DMS 273 treated with DMSO at 0.1 percent for 48 hours (cell line): ENCODE data around the gene MYO1E.

Experiments used
- DNase-seq: peaks from one replicate; lab custom pipeline; 2025; lab: John Stamatoyannopoulos, UW

The MYO1E gene

DNA sequence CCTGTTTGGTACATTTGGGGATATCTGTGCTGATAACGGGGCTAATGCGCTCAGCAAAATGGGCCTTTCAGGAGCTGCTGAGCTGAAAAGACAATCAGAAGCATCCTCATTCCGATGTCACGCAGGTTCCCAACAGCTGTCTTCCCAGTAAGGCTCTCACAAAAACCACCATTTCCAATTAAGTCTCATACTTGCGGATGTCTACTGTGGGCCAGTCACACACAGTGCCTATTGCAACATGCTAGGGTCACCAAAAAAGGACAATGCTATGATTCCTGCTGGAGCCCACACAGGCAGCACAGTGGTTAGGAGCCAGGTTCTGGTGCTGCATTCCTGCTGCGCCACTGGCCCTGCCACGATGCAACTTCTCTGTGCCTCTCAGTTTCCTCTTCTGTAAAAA is 182.4 kb downstream of the MYO1E start:
- no peak for DNase-seq

DNA sequence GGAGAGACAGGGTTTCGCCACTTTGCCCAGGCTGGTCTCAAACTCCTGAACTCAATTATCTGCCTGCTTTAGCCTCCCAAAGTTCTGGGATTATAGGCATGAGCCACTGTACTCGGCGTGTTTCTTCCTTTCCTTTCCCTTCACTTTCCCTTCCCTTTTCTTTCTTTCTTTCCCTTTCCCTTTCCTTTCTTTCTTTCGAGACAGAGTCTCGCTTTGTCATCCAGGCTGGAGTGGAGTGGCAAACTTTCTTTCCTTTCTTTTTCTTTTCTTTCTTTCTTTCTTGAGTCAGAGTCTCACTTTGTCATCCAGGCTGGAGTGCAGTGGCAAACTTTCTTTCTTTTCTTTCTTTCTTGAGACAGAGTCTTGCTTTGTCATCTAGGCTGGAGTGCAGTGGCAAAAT is 183.4 kb downstream of the MYO1E start:
- no peak for DNase-seq

DNA sequence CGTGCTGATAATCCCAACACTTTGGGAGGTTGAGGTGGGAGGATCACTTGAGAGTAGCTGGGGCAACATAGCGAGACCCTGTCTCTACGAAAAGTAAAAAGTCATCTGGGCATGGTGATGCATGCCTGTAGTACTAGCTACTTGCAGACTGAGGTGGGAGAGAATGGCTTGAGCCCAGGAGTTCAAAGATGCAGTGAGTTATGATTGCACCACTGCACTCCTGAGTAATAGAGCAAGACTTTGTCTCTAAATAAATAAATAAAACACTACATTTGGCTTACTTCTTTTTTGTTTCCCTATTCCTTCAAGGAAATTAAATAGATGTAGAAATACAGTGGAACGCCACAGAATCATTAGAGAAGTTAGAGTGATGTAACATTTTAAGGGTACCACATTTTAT is 186.2 kb downstream of the MYO1E start:
- DNase-seq: no peak

DNA sequence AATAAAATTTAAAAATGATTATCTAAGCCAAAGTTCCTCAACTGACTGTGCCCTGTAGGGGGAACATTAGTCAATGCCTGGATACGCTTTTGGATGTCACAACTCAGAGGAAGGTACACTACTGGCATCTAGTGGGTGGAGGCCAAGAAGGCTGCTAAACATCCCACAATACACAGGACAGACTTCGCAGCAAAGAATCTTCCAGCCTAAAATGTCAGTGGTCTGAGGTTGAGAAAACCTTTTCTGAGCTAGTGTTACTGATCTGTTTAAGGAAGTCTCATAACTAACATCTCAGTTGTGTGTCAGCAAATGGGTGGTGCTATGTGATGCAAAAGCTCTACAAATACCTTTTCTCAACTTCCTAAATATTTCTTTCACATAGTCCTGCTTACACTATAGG is 186.9 kb downstream of the MYO1E start:
- DNase-seq: no peak

DNA sequence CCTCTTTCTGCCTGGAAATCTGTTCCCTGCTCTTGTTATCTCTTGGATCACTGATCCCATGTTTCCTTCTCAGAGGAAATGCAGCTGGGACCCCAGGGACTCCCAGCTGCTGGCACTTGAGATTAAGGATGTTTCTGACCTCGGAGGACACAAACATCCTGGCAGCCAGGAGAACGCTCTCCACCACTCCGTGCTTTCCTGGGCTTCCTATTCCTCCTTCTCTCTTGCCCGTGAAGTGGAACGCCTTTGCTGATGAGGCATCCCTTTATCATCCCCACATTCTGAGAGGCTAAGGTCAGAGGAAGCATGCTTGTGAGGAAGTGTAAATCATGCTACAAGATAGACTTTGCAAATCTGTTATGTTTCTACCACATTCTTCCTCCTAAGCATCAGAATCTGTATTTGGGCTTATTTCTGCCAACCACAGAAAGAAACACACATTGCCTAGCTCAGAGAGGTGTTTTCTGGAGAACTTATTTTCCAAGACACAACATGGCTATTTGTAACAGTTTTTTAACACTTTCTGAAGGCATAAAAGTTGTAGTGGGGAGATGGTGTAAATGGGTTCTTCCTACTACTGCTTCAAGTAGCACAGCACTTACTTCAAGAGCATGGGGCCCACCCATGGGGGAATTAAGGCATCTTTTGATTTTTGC is 191.6 kb downstream of the MYO1E start:
- no peak for DNase-seq

DNA sequence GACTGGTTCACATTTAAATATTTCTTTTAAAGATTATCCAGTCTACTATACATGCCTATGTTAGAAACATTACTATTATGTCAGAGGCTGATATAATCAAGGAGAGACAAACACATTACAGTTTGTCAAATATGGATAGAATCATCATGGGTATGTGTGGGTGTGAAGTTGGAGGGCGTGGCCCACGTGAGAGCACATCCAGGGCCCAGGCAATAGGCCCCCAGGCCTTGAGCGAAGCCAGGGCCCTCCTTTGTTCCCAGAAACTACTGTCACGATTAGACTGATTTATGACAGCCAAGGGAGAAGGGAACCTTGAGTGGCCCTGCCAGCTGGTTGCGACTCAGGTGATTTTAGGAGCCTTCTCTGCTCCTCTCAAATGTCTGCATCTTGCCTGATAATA is 193.0 kb downstream of the MYO1E start:
- DNase-seq: no peak

DNA sequence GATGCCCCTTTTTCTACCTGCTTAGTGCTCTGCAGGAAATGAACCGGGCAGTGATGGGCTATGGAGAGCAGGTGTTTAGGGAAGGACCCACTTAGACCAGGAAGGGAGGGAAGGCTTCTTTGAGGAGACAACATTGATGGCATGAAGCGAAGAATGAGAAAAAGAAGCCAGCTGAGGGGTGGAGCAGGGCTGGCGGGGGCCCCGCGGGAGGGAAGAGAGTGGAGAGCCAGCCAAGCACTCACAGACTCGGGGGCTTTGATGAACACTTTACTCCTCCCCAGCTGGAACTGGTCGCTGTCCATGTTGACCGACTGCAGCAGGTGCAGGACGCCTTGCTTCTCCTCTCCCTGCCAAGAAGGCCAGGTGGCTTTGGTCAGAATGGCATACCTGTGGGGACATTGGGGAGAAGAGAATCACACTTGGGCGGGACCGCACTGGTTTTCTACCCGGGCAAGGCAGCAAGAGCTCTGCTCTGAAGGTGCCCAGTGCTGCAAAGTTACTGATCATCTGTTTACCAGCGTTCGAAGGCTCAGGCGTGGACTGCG is 194.4 kb downstream of the MYO1E start:
- DNase-seq: no peak

DNA sequence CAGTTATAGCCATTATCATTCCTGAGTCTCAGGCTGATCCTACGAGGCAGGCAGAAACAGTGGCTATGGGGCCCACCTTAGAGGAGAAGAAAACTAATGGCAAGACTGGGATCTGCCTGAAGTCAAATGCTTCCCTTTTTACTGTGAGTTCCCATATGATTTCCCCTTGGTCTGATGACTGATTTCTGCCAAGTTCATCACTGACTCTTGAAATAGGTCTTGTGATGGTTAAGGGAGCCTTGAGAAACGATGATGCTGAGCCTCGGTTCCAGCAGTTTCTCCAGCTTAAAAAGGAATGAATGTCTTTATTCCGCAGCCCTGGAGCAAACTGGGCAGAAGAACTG is 195.4 kb downstream of the MYO1E start:
- DNase-seq: no peak

DNA sequence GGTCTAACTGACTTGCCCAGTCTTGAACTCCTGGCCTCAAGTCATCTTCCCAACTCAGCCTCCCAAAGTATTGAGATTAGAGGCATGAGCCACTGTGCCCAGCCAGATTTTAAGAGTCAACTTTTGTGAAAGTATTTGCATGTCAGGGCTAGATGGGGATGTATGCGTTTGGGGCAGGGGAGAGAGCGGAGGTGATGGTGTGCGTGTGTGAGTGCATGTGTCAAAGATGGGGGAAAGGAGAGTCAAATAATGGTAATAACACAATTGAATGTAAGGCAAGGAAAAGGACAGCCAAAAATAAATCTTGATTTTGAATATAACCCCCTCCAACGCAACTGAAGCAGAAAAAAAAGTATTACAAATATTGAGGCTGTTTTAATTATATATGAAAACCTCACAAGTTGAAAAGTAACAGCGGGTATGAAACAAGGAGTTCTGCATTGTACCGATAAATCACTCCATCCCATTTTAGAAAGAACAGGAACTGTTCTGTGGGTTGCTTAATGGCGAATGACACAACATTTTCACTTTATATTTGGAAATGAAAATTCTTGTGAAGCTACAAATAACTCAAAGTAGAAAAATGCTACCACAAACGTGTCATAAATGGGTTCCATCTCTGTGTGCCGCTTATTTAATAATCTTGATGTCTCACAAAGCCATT is 195.9 kb downstream of the MYO1E start:
- no peak for DNase-seq

DNA sequence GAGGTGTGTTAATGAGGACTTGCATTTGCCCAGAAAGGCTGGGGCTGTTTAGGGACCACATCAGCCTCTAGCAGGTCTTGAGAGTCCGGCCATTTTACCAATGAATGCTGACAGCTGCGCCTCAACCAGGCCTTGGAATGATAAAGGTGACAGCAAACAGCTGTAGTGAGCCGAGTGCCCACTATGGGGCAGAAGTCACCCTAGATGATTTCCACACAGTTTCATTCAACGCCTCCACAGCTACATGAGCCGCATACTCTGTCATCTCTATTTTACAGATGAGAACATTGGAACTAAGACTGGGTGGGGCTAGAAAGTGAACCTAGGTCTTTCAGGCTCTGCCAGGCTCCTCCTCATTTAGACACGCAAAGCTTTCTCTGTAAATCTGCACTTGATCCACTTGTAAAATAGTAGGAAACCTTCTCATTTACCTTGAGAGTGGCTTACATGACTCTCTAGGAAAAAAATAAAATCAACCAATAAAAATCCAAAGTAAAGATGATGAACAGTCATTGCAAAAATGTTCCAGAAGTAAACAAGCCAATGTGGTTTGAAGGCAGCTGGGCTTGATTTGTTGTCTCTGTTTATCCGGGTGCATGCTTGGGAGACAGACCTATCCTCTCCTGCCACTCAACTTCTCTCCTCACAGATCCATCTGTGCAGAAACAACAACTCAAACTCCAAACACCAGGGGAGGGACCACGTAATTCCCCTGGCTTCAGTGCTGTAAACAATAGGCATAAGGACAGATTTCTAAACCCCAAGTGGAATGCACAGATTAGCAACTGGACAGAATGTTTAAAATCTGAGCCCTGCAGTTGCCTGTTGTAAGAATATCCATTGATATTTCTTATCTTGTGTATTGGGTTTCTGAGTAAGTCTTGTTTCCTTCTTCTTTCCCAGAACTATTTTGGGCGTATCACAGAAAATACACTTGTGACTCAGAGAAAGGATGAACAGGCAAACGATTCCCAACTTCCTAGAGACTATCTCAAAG is 197.5 kb downstream of the MYO1E start:
- no peak for DNase-seq

DNA sequence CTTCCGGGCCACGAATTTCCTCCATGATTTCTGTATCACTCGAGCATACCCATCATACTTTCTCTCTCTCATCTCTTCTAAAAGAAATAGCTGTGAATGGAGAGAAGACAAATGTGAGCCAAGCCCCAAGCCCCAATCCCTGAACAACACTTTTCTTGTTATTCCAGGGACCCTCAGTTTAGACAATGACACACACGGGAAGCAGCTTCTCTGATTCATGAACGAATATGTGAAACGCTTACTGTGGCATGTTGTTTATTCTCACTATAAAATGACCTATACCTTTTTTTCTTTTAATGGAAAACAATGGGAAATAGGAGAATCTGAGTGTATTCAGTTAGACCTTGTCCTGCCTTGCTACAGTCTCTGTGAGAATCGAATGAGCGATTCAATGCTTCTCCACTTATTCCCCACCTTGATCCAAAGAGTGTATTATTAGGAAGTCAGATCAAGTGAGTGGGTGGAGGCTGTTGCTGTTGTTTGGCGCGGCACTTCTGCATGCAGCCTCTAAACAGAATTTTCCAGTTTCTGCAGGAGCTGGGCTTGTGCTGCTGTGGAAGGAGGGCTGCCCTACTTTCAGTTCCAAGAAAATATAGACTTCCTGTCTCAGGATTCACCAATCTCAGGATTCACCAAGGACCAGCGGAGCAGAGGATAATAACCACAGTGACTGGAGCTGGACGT is 198.4 kb downstream of the MYO1E start:
- DNase-seq: no peak

DNA sequence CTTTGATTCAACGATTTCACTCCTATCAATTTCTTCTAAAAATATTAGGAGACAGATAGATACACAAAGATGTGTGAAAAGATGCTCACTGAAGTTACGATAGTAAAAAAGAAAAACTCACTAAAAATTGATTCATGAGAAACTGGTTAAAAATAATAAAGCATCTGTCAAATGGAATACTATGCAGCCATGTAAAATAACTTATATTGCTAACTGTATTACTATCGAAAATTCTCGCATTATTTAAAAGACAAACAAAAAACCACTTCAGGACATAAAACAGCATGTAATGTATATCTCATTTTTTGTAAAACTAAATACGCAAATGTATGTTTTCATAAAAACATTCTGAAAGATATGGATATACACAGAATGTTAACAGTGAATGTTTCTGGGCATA is 199.5 kb downstream of the MYO1E start:
- no peak for DNase-seq

DNA sequence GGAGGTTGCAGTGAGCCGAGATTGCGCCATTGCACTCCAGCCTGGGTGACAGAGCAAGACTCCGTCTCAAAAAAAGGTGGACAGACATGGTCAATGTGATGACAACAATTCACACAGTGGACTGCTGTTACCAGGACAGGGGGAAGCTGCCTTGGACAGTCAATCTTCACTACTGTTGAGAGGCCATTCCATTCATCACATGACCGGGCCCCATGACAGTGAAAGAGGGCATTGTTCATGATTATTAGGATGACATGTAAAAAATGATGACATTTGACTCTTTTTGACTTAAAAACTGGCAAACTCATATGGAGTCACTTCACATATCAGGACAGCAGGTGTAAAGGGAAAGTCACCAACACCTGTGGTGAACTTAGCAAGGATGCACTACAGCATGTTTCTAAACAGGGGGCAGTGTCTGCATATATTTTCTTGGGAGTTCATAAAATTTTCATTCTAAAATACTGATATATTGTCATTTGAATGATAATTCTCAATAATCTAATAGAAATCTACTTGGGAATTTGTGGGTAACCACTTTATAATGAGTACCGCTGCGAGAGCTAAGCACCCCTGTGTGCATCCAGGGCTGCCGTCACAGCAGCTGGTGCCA is 200.3 kb downstream of the MYO1E start:
- DNase-seq: no peak

DNA sequence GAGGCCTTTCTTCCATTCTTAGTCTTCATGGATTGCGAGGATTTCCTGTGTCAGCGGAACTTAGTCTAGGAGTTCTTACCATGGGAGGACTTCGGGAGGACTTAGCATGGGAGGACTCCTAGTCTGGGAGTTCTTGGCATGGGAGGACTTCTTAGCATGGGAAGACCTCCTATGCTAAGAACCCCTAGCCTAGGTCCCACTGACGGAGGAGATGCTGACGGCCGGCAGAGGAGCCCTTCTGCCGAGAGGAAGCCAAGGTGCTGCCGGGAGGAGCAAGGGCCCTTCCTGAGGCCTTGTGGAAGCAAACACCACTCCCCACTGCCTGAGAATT is 201.6 kb downstream of the MYO1E start:
- DNase-seq: no peak

DNA sequence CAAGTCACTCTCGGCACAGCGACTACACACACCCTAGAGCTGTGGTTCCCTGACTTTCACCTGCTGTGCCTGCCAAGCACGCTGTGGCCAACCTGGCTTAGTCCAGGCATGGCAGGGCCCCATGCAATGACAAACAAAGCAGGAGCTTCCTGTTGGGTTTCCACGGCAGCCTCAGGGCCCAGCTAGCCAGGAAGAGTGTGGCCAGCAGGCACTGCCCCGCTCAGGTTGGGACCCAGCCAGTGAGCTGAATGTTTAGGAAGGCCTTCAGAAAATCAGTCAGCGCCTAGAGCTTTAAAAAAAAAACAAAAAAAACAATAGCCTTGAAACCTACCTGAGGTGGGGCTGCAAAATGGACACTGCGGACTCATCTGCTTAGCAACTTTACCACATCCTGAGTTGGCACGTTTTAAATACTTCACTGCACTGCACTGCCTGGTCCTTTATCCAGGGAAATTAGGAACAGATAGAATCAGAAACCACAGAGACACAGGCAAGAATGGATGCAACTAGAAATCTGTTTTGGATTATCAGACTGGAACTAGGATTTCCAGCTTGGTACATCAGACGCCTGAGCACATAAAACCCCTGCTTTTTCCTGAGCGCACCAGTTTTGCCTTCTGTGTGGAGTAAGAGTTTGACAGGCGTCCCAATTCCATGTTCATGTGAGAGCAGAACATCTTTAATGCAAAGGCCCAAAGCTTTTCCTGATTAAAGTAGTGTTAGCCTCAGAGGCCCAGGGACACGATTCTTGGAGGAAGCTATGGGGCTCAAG is 202.2 kb downstream of the MYO1E start:
- no peak for DNase-seq

DNA sequence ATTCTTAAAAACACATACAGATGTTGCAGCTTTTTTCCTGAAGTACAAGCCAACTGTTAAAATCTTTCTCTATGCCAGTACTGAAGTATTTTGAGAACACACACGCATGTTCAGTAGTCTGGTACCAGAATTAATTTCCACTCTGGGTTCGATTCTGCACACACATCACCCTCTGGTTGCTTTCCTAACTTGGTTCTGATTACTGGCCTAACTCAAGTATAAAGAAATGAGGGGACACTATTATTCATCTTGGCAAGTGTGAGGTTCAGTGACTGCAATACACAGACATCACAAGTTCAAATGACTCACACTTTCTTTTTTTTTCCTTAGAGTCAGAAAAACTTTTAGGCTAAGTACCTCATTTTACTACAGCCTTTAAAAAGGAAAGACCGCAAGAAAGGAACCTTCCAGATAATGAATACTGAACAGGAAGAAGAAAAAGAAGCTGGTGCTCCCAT is 203.4 kb downstream of the MYO1E start:
- DNase-seq: no peak

DNA sequence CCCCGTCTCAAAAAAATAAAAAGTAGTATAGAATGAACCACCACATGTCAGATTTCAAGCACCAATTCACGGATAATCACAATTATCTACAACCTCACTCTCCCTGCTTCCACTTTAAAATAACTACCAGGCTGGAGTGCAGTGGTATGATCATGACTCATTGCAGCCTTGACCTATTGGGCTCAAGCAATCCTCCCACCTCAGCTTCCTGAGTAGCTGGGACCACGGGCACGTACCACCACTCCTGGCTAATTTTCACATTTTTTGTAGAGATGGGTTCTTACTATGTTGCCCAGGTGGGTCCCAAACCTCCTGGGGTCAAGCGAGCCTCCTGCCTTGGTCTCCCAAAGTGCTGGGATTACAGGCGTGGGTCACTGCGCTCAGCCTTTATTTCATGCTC is 204.1 kb downstream of the MYO1E start:
- no peak for DNase-seq

DNA sequence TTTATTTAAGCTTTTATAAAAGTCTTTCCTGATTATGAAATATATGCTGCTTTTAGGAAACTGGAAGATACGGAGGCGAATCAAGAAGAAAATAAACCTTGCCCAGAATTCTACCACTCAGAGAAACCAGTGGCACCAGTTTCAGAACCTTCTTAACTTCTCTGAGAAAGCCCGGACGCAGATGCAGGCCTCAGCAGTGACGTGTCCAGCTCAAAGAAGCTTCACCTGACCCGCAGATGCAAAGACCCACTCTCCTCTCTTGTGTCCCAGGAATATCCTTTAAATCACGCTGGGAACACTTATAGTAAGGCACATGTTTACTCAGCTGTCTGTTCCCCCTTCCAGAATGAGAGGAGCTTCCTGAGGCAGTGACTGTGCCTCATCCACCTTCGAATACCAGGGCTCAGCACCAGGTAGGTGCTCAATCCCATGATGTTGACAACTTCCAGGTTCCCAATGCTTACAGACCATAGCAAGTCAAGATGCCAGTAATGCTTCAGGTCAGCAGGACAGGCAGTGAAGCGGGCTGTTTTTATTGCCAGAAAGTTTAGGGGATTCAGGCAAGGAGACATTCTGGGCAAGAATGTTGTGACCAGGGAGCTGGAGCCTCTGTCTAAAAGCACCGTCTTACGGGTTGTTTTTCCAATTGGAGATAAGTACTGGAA is 205.9 kb downstream of the MYO1E start:
- no peak for DNase-seq

DNA sequence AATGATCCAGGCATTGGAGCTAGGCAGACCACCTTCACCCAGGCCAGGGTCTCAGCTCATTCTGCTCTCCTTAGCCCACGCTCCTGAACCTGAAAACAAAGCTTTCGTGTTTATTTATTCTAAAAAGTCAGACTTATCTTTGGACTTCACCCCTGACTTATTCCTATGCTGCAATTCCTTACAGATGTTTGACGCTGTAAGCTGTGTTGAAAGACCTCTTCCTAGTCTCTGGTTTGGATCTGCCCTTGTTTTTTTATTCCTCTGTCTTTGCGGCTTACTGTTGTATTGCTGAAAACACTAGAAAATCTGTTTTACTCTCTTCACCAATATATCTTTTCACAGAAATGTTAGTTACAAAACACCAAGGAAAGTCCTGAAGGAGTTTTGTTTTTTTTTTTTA is 206.5 kb downstream of the MYO1E start:
- DNase-seq: no peak

DNA sequence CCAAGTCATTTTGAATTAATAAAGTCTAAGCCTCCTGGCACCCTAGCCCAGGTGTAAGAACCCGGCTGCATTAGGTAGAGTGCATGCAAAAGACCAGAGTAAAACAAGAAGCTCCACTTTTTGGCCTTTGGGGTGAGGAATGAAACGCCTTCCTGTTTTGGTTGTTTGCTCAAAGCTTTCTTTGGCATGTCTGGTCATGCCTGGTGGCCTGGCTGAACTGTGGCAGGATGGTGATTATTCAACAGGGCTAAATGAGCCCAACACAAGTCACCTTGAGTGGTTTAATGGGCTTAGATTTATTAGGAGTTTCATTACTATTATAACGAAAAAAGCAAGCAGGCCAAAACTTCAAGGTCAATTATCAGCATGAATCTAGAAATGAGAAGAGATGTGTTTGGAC is 206.9 kb downstream of the MYO1E start:
- DNase-seq: no peak
